Peyer's patch (tissue), 4 donors: ENCODE results near the gene FAM3C. TPM values are rescaled to one million over a fixed set of nuclear protein-coding genes. Genes with fewer than 3 reads are reported as not detected.

ENCODE experiments used
- DNase-seq, 3 donors: peaks; one replicate each; pipeline ENCODE4 v3.0.0-alpha.2; 2017 to 2019
- H3K27ac ChIP-seq, 4 donors: fragments of 200-600 bp; sonication (generic); one replicate each; pipeline ENCODE4 v1.5.1; 2016 to 2019
- H3K27me3 ChIP-seq, 2 donors: fragments of 200-600 bp; sonication (generic); one replicate each; pipeline ENCODE4 v1.5.1; 2019
- H3K36me3 ChIP-seq, 3 donors: fragments of 200-600 bp; sonication (generic); one replicate each; pipeline ENCODE4 v1.5.1; 2016 to 2019
- H3K4me1 ChIP-seq, 4 donors: fragments of 200-600 bp; sonication (generic); one replicate each; pipeline ENCODE4 v1.5.1; 2016 to 2019
- H3K4me3 ChIP-seq, 4 donors: fragments of 200-600 bp; sonication (generic); 1 replicate in 3 of 4; 2 replicates in 1 of 4; pipeline ENCODE4 v1.5.1; 2016 to 2019; ENCODE audit warnings: mild to moderate bottlenecking in 1 of 4
- H3K9me3 ChIP-seq, 4 donors: fragments of 200-600 bp; sonication (generic); one replicate each; pipeline ENCODE4 v1.5.1; 2016 to 2019; ENCODE audit warnings: mild to moderate bottlenecking in 1 of 4
- CTCF ChIP-seq, 6 experiments: fragments of 450-650 bp in 4 of 6; fragments of 200-600 bp in 2 of 6; sonication (generic) in 1 of 6; IDR thresholded peaks; one replicate each; pipeline ENCODE4 v1.5.1; 2017 to 2019; ENCODE audit warnings: antibody characterized with exemption in 6 of 6, mild to moderate bottlenecking in 3 of 6, moderate library complexity in 1 of 6
- POLR2A ChIP-seq, 2 donors: fragments of 450-650 bp; IDR thresholded peaks; one replicate each; pipeline ENCODE4 v1.5.1; 2017; ENCODE audit warnings: antibody characterized with exemption in 2 of 2, mild to moderate bottlenecking in 2 of 2, moderate library complexity in 2 of 2
- total RNA-seq, 4 donors: library from RNA; depleted of rRNA; stranded (reverse); fragments of >200 nt; gene quantifications; one replicate each; pipeline ENCODE4 v1.1.0, GENCODE V29; 2016

The FAM3C gene
- total RNA-seq, 4 donors from 2014 or later: 20.6 to 204 (median 149) TPM

GRCh38 chr7:121307021-121307574 lies 89.0 kb downstream of the FAM3C start:
- Histone ChIP-seq H3K4me3 (no peak overlapping the region), H3K4me1 (no peaks in the 10 kb centered on the region), H3K27me3 (no peaks in the 10 kb centered on the region), H3K27ac (no peak overlapping the region), H3K9me3 (no peaks in the 10 kb centered on the region), H3K36me3 (no peaks in the 10 kb centered on the region)
- DNase-seq: no peak
- TF ChIP-seq POLR2A (IDR thresholded peaks at IDR 0.05): no peak
- no peak for TF ChIP-seq CTCF (IDR thresholded peaks at IDR 0.05)

GRCh38 chr7:121306565-121306964 lies 89.5 kb downstream of the FAM3C start:
- Histone ChIP-seq H3K36me3 (no peaks in the 10 kb centered on the region), H3K27ac (no peak overlapping the region), H3K4me1 (no peaks in the 10 kb centered on the region), H3K9me3 (no peaks in the 10 kb centered on the region), H3K27me3 (no peaks in the 10 kb centered on the region), H3K4me3 (no peak overlapping the region)
- TF ChIP-seq POLR2A (IDR thresholded peaks at IDR 0.05) (no peak), CTCF (IDR thresholded peaks at IDR 0.05) (no peak)
- DNase-seq: no peak

GRCh38 chr7:121305109-121305508 lies 91.0 kb downstream of the FAM3C start:
- TF ChIP-seq CTCF (IDR thresholded peaks at IDR 0.05): no peak
- no peak for TF ChIP-seq POLR2A (IDR thresholded peaks at IDR 0.05)

GRCh38 chr7:121304102-121304658 lies 91.9 kb downstream of the FAM3C start:
- no peak for TF ChIP-seq POLR2A (IDR thresholded peaks at IDR 0.05)
- no peak for TF ChIP-seq CTCF (IDR thresholded peaks at IDR 0.05)
- DNase-seq: no peak
- no peaks in the 10 kb centered on the region for H3K27me3 ChIP-seq
- H3K4me3 ChIP-seq: no peak overlapping the region
- H3K27ac ChIP-seq: no peak overlapping the region
- H3K36me3 ChIP-seq: no peaks in the 10 kb centered on the region
- no peaks in the 10 kb centered on the region for H3K9me3 ChIP-seq
- no peaks in the 10 kb centered on the region for H3K4me1 ChIP-seq

More at GRCh38 chr7:121305109-121305508, 91.0 kb downstream of the FAM3C start:
- Histone ChIP-seq H3K27ac (no peak overlapping the region), H3K36me3 (no peaks in the 10 kb centered on the region), H3K4me3 (no peak overlapping the region), H3K27me3 (no peaks in the 10 kb centered on the region), H3K4me1 (no peaks in the 10 kb centered on the region), H3K9me3 (no peaks in the 10 kb centered on the region)
- no peak for DNase-seq

GRCh38 chr7:121303422-121304101 lies 92.5 kb downstream of the FAM3C start:
- no peak for TF ChIP-seq CTCF (IDR thresholded peaks at IDR 0.05)
- TF ChIP-seq POLR2A (IDR thresholded peaks at IDR 0.05): no peak

More at GRCh38 chr7:121303422-121304101, 92.5 kb downstream of the FAM3C start:
- no peaks in the 10 kb centered on the region for H3K27me3 ChIP-seq
- DNase-seq: no peak
- no peaks in the 10 kb centered on the region for H3K4me1 ChIP-seq
- no peaks in the 10 kb centered on the region for H3K9me3 ChIP-seq
- H3K36me3 ChIP-seq: no peaks in the 10 kb centered on the region
- H3K27ac ChIP-seq: no peak overlapping the region
- no peak overlapping the region for H3K4me3 ChIP-seq
